HEK293 (cell line): ENCODE data around the gene PRKAG2.

Experiments
- SALL2 ChIP-seq: fragments of 450-650 bp; formaldehyde crosslinking; IDR thresholded peaks from 2 replicates; pipeline ENCODE4 v1.5.0; 2017; ENCODE audit warnings: missing biosample characterization, mild to moderate bottlenecking, missing genetic modification characterization, borderline replicate concordance
- ZBTB44 ChIP-seq: fragments of 450-650 bp; IDR thresholded peaks from 2 replicates; pipeline ENCODE4 v1.5.1; 2018; ENCODE audit warnings: missing biosample characterization, mild to moderate bottlenecking, missing genetic modification characterization
- ZNF114 ChIP-seq: fragments of 450-650 bp; formaldehyde crosslinking; IDR thresholded peaks from 2 replicates; pipeline ENCODE4 v1.5.0; 2017; ENCODE audit warnings: missing biosample characterization, missing genetic modification characterization
- ZNF138 ChIP-seq: fragments of 450-650 bp; formaldehyde crosslinking; IDR thresholded peaks from 2 replicates; pipeline ENCODE4 v1.5.1; 2016; ENCODE audit warnings: missing biosample characterization, missing genetic modification characterization, borderline replicate concordance
- ZNF266 ChIP-seq: fragments of 450-650 bp; formaldehyde crosslinking; IDR thresholded peaks from 2 replicates; pipeline ENCODE4 v1.5.1; 2016; ENCODE audit warnings: missing biosample characterization, missing genetic modification characterization, low read depth
- ZNF560 ChIP-seq: fragments of 450-650 bp; formaldehyde crosslinking; IDR thresholded peaks from 2 replicates; pipeline ENCODE4 v1.5.1; 2017; ENCODE audit warnings: missing biosample characterization, missing genetic modification characterization, borderline replicate concordance
- ZNF785 ChIP-seq: fragments of 450-650 bp; formaldehyde crosslinking; IDR thresholded peaks from 2 replicates; pipeline ENCODE4 v1.5.1; 2016; ENCODE audit warnings: missing biosample characterization, missing genetic modification characterization

- TF ChIP-seq ZBTB44 (tag by site-specific recombination): no peak
- no peak for TF ChIP-seq ZNF138 (tag by site-specific recombination)
- no peak for TF ChIP-seq ZNF266 (tag by site-specific recombination)
- no peak for TF ChIP-seq ZNF114 (tag by site-specific recombination)
- no peak for TF ChIP-seq ZNF785
- TF ChIP-seq SALL2: no peak
- TF ChIP-seq ZNF560: no peak
Observed at GRCh38 chr7:151707105-151707469, 169.8 kb downstream of the PRKAG2 start.
